Activated naive CD4-positive, alpha-beta T cell treated with anti-CD3 and anti-CD28 coated beads, Interleukin-2, amount 50 U/mL, for 16 hours (primary cell): ENCODE measurements around the gene SHFL.
A peak's percentile ranks its signal among the peaks of the same experiment; 100 is the strongest.

Experiments
- DNase-seq: peaks from one replicate; pipeline ENCODE4 v3.0.0-alpha.2; 2020

SHFL gene

DNA sequence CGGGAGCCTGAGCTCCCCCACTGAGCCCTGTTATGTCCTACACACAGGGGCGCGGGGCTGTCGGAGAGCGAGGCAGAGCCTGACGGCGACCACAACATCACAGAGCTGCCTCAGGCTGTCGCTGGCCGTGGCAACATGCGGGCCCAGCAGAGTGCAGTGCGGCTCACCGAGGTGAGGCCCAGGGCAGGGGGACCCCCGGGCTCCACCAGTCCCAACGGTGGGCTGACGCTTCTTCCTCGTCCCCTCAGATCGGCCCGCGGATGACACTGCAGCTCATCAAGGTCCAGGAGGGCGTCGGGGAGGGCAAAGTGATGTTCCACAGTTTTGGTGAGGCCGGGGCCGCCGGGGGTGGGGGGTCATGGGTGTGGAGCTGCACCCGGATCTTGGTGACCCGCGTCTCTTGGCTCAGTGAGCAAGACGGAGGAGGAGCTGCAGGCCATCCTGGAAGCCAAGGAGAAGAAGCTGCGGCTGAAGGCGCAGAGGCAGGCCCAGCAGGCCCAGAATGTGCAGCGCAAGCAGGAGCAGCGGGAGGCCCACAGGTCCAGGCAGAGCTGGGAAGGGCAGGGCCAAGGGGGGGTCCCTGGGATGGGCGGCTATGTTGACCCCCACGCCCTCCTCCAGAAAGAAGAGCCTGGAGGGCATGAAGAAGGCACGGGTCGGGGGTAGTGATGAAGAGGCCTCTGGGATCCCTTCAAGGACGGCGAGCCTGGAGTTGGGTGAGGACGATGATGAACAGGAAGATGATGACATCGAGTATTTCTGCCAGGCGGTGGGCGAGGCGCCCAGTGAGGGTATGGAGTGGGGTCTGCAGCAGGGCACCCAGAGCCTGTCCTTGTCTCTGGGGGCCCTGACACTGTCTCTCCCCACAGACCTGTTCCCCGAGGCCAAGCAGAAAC, 24.2 kb downstream of the SHFL start:
- DNase-seq, result no peak

DNA sequence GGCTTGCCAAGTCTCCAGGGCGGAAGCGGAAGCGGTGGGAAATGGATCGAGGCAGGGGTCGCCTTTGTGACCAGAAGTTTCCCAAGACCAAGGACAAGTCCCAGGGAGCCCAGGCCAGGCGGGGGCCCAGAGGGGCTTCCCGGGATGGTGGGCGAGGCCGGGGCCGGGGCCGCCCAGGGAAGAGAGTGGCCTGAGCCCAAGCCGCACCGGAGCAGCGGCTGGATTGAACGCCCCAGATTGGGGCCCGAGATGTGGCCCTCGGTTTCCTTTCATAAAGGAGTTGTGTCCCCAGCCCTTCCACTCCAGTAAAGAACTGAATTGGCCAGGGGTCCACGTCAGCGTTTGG, 24.8 kb downstream of the SHFL start:
- DNase-seq, result no peak

DNA sequence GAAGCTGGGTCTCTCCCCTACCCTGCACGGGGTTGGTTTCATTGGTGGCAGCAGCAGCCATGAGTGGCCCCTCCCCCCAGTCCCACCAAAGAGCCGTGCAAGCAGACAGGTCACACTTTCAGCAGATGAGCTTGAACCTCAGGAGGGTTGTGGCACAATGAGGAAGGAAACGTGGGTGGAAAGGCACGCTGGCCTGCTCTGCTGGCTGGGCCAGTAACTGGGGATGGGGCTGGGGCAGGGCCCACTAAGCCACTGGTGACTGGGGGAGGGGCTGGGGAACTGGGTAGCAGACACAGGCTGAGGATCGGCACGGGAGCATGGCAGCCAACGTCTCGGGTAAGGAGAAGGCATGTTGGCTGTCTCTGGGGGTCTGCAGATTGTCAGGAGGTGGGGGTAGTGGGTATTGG, 25.3 kb downstream of the SHFL start, which contains the start of gene P2RY11:
Gene P2RY11, plus strand, starts transcription at position 289 of the 407 bp plus-strand sequence. Its CDS starts 29 bp downstream, at position 318.
- DNase-seq, result no peak

DNA sequence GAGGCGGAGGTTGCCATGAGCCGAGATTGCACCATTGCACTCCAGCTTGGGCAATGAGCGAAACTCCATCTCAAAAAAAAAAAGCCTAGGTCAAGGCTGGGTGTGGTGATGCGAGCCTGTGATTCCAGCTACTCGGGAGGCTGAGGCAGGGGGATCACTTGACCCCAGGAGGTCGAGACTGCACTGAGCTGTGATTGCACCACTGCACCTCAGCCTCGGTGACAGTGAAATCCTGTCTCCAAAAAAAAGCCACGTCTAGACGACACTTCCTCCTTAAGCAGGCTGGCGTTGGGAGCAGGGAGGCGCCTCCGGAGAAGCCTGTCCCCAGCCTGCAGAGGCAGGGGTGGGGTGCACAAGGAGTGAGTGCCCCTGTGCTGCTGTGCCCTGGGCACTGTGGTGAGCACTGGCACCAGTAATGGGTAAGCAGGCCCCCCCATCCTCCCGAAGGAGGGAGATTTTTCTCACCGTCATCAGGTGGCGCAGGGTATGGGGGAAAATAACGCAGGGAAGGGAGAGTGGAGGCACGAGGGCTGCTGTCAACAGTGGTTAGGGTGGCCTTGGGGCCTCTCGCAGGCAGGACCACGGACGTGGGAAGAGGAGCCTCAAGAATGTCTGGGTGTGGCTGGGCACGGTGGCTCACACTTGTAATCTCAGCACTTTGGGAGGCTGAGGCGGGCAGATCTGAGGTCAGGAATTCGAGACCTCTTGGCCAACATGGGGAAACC, 26.1 kb downstream of the SHFL start:
- DNase-seq, result no peak

DNA sequence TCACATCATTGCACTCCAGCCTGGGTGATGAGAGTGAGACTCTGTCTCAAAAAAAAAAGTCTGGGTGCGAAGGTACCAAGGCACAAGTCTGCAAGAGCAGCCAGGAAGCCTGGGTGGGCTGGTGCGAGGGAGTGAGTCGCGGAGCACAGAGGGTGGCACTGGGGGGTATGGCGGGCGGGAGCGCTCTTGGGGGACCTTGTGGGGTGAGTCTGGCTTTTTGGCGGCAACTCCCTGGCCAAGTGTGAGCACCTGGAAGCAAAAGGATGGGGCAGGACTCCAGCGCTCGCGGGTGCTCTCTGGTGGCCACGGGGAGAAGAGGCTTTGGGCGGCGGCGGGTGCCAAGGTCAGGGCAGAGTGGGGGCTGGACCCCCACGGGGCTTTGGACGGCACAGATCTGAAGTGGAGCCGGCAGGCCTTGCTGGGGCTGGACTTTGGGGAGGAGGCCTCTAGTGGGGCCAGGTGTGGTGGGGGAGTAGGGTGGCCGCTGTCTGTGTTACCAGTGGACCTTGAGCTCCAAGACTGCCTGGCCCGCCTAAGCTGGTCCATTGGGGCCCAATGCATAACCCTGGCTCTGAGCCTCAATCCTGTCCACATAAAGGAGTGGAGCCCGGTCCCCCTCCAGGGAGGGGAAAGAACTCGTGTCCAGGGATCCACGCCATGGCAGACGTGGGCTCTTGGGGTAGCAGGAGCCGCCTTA, 26.9 kb downstream of the SHFL start:
- peak; percentile 74 for DNase-seq

DNA sequence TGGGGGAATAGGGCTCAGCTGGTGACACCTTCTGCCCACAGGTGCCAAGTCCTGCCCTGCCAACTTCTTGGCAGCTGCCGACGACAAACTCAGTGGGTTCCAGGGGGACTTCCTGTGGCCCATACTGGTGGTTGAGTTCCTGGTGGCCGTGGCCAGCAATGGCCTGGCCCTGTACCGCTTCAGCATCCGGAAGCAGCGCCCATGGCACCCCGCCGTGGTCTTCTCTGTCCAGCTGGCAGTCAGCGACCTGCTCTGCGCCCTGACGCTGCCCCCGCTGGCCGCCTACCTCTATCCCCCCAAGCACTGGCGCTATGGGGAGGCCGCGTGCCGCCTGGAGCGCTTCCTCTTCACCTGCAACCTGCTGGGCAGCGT, 27.5 kb downstream of the SHFL start:
- DNase-seq, result no peak

GRCh38 chr19:10113964-10114650, 28.0 kb downstream of the SHFL start:
- DNase-seq, result no peak

GRCh38 chr19:10114651-10115391, 28.7 kb downstream of the SHFL start:
- no peak for DNase-seq

DNA sequence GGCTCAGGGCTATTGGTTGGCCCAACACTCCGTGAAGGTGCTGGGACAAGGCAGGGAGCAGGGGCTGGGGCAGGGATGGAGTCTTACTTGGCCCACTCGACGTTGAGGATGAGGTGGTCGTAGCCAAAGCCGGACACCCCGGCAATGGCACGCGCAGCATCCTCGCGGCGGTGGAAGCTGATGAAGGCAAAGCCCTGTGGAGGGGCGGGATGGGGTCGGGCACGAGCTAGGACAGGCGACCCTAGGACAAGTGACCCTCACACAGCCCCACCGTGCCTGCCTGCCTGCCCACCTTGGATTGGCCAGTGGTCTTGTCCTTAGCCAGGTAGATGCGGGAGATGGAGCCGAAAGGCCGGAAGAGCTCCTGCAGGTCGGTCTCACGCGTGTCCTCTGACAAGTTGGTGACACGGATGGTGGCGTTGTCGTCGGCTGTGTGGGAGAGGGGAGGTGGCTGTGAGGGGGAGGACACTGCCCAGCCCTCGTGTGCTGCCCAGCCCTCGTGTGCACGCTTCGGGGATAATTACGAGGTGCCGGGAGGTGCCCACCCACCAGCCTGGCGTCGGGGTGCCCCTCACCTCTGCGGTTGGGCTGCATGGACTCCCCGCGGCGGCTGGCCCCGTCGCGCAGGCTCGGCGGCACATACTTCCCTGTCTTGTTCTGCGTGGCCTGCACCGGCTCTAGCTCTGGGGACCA, 29.4 kb downstream of the SHFL start:
- DNase-seq, result no peak

- DNase-seq, result no peak
Observed at GRCh38 chr19:10116085-10116865, 30.2 kb downstream of the SHFL start.

- no peak for DNase-seq
Observed at GRCh38 chr19:10116866-10117616, 30.9 kb downstream of the SHFL start.

GRCh38 chr19:10118960-10119359, 32.8 kb downstream of the SHFL start:
- DNase-seq, result no peak

- DNase-seq, result no peak
Observed at GRCh38 chr19:10120538-10121189, 34.5 kb downstream of the SHFL start.

DNA sequence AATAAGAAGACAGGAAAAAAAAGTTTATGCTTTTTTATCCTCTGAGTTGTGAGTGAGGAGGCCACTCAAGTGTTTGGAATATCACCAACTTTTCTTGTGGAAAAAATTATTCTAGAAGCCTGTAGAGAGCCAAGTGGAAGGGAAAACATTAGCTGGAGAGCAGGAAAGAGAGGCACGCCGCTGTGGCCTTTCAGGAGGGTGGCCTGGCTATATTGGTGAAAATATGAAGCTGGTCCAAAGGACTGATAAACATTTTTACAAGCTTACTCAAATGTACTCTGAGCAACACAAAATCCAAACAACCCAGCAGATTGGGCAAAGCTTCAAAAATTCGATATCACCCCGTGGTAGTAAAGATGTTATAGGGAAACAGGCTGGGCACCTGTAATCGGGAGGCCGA, 35.9 kb downstream of the SHFL start:
- no peak for DNase-seq

GRCh38 chr19:10124429-10124828, 38.3 kb downstream of the SHFL start:
- no peak for DNase-seq

DNA sequence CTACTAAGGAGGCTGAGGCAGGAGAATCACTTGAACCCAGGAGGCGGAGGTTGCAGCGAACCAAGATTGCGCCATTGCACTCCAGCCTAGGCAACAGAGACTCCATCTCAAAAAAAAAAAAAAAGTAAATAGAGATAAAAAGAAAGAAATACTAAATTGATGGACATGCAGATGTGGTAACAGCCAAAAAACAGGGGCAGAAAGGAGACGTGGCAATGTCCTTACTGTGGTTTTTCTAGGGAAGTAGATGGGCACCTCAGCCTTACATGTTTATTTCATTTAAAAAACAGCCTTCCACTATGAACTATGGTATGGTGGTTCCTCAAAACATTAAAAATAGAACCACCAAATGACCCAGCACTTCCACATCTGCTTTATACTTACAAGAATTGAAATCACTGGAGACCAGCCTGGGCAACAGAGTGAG, 40.1 kb downstream of the SHFL start:
- DNase-seq, result no peak

DNA sequence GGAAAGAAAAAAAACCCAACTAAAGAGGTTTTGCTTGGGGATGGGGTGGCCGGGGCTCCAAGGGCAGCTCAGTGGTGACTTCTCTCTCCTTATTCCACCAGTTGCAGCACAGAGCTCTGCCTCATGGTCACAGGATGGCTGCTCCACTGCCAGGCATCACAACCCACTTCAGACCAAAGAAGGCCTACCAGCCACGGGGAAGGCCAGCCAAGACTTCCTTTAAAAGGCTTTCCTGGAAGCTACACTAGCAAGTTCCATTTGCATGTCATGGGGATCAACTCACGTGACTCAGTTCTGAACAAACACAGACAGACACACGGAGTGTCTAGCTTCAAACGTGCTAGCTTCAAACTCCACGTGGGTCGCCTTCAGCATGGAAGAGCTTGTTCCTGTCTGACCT, 46.8 kb downstream of the SHFL start:
- DNase-seq, result no peak

DNA sequence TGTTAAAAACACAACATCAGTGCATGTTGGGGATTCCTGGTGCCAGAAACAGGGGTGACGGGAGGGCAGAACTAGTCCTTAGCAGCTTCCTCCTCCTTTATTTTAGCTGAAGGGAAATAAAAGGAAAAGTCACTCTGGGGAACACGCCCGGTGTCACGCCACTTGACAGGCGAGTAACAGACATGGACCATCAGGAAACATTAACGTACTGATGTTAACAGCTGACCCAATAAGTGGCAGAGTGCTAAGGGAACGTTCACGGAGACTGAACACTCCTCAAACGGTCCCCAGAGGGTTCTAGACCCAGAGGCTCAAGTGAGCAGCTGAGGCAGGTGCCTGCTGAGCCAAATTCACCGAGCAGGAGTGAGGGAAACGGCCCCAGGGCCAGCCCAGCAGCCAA, 47.5 kb downstream of the SHFL start:
- no peak for DNase-seq

DNA sequence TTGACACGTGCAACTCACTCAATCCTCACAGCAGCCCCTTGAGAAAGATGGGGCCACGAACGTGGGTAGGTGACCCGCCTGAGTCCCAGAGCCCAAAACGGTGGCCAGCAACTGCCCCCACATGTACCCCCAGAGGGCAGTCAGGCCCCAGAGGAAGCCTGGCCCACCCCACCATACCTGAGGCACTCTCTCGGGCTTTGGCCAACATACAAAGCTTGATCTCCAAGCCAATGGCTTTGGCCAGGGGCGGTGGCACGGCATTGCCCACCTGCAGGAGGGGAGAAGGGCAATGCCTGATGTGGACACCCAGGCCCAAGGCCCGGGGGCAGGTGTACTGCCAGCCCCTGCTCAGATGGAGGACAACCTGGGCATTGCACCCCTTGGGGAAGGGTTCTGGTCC, 47.9 kb downstream of the SHFL start:
- DNase-seq, result no peak
